IgD-negative memory B cell (primary cell): ENCODE data around the gene CHMP6. TPM values are rescaled to one million over a fixed set of nuclear protein-coding genes. Genes with fewer than 3 reads are reported as not detected.

ENCODE experiments used
- H3K27ac Mint-ChIP-seq, 3 donors: one replicate each; pipeline ENCODE4 v1.8.0; 2020 to 2022; ENCODE audit warnings: mild to moderate bottlenecking in 3 of 3, mixed read lengths in 3 of 3, moderate library complexity in 1 of 3
- H3K27me3 Mint-ChIP-seq: one replicate; pipeline ENCODE4 v1.8.0; 2021; ENCODE audit warnings: mixed read lengths
- H3K36me3 Mint-ChIP-seq: one replicate; pipeline ENCODE4 v1.8.0; 2020; ENCODE audit warnings: mild to moderate bottlenecking, mixed read lengths
- H3K4me1 Mint-ChIP-seq, 3 donors: one replicate each; pipeline ENCODE4 v1.8.0; 2020 to 2022; ENCODE audit warnings: mixed read lengths in 3 of 3, mild to moderate bottlenecking in 1 of 3
- H3K4me3 Mint-ChIP-seq, 4 donors: one replicate each; pipeline ENCODE4 v1.8.0; 2020 to 2022; ENCODE audit warnings: mild to moderate bottlenecking in 4 of 4, mixed read lengths in 4 of 4, moderate library complexity in 3 of 4
- H3K9me3 Mint-ChIP-seq, 3 donors: one replicate each; pipeline ENCODE4 v1.8.0; 2020 to 2021; ENCODE audit warnings: mixed read lengths in 3 of 3, mild to moderate bottlenecking in 1 of 3
- polyA plus RNA-seq: library from polyadenylated mRNA; unstranded; fragments of 300-500 nt; fragmentation: Illumina TruSeq; gene quantifications from one replicate; pipeline ENCODE4 v1.2.3, GENCODE V29; 2021

CHMP6 gene
- polyA plus RNA-seq = 30.2 TPM

DNA sequence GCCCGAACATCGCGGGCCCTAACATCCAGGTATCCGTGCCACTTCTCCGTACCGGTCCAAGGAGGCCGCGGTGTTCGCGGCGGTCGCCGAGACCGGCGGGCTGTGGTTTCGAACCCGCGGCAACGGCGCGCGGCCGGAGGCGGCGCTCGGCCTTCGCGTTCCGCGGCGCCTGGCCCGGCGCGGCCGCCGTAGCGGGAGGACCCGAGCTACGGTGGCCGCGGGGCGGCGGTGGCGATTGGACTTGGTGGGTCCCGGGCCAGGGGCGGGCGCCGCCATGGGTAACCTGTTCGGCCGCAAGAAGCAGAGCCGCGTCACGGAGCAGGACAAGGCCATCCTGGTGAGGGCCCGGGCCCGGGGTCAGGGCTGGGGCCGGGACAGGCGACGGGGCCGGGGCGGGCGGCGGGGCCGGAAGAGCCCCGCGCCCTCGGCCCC, at the start of gene CHMP6:
CHMP6 (plus strand) TSS at position 197 of the 432 bp plus-strand sequence; CDS start at position 275, 78 bp downstream.
- Mint-ChIP-seq H3K27ac (peak within 1 kb of the TSS; percentile 71 to 96 (median 95)), H3K27me3 (peaks cover 2% of the 10 kb centered on the region), H3K9me3 (no peaks in the 10 kb centered on the region), H3K4me3 (peak within 1 kb of the TSS; percentile 79 to 92 (median 85)), H3K4me1 (peaks cover 16 to 24% (median 22%) of the 10 kb centered on the region in 3 donors), H3K36me3 (peaks cover 3% of the 10 kb centered on the region)

DNA sequence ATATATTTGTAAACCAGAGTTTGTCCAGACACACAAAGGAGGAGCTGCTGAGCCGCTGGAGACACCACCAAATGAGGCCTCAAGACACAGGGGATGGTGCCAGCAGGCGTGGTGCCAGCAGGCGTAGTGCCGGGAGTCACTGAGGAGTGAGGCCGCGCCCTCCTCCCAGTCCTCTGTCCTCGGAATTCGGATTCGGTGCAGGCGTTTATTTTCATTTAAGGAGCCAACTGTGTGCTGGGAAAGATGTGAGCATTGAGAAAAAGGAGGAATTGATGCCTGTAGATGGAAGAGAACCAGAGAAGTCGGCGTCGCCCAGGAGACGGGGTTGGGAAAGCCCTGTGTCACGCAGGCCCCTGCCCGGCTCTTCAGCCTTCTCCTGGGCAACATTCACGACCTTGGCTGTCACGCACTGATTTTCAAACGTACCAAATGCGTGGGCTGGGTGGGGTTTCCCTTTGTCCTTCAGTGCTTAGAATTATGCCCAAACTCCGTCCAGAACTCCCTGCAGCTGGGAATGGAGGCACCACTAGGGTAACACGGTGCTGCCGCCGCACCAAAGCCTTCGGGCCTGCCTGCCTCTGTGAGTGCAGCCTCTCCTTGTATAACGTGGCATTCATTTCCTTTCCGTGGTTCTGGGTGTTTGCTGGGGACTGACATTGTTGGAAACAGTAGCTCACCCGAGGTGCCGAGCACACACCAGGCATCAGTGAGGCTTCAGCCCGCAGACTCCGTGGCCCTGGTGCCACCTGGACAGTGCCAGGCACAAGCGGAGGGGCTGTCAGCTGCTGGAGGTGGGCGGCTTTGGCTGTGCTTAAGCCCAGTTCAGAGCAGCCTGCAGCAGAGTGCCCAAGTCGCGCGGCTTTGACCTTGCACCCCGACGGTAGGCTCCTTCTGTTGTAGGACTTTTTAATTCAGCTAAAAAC, 49.0 kb upstream of the CHMP6 start:
- Mint-ChIP-seq H3K36me3 (peaks cover 11% of the 10 kb centered on the region), H3K9me3 (no peaks in the 10 kb centered on the region), H3K27me3 (no peaks in the 10 kb centered on the region), H3K4me3 (no peak overlapping the region), H3K4me1 (peaks cover 0 to 6% (median 4%) of the 10 kb centered on the region in 3 donors), H3K27ac (peak overlapping the region in 2 of 3 donors; percentile 24 to 39)

DNA sequence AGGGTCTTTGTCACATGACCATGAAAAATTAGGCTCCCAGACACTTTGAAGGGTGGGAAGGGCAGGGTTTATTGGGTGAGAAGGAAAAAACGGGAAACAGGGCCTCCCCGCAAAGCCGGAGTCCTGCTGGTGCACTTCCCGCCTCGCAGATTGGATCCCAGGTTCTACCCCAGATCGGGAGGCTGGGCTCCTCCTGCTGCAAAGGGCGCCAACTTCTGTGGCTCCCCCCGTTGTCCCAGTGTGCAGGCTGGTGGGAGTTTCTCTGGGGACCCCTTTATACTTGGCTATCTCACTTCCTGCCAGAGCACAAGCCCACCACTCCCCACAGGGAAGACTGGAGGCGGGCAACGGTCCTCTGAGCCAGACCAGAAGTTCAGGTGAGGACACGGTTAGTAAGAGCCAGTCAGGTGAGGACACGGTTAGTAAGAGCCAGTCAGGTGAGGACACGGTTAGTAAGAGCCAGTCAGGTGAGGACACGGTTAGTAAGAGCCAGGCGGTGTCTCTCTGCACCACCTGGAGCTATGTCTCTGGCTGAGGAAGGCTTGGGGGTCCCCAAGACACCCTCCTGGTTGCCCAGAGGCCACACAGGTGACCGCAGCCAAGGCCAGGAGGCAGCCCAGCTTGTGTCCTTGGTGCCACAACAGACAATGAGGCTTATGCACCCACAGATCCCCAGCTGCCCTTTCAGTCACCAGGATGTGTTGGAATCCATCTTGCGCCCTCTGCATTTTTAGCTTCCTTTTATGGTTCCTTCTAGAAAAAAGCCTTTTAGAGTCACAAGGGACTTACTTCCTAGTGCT, 48.1 kb upstream of the CHMP6 start:
- no peaks in the 10 kb centered on the region for H3K27me3 Mint-ChIP-seq
- no peak overlapping the region for H3K27ac Mint-ChIP-seq
- H3K36me3 Mint-ChIP-seq = peaks cover 10% of the 10 kb centered on the region
- H3K4me3 Mint-ChIP-seq = no peak overlapping the region
- peaks cover 0 to 6% (median 4%) of the 10 kb centered on the region in 3 donors for H3K4me1 Mint-ChIP-seq
- H3K9me3 Mint-ChIP-seq = no peaks in the 10 kb centered on the region

DNA sequence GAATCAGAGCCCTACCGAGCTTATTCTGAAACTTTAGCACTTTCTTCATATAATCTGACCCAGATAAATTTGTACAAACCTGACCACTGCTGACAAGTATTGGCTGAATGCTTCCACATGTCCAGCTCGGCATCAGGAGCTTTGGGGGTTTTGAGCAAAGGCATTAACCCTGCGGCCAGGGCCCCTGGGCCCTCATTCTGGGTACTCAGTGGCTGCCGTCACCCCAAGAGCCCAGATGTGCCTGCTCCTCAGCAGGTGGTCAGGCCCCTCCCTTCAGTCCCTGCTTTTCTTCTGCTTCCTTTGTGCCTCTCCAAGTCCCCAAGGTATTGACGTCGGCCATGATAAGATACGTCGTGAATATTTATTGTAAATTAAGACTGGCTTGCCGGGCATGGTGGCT, 47.3 kb upstream of the CHMP6 start:
- H3K27me3 Mint-ChIP-seq = no peaks in the 10 kb centered on the region
- H3K4me1 Mint-ChIP-seq = peaks cover 0 to 6% (median 4%) of the 10 kb centered on the region in 3 donors
- H3K27ac Mint-ChIP-seq = no peak overlapping the region
- no peak overlapping the region for H3K4me3 Mint-ChIP-seq
- H3K9me3 Mint-ChIP-seq = no peaks in the 10 kb centered on the region
- H3K36me3 Mint-ChIP-seq = peaks cover 8% of the 10 kb centered on the region

DNA sequence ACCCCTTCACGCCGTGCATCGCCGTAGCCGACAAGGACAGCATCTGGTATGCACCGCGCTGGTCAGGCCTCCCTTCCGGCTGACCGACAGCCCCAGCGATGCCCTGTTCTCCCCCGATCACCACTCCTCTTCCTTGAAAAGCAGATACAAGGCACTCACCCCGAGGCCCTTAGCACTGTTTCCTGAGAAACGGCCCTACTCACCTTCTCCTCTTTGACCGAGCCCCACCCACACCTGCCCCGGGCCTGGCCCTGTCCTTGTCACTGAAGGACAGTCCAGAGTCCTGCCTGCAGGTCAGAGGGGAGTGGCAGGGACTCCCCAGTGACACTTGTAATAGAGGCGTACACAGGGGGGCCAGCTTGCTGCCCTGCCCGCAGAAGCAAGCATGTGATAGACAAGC, 45.9 kb upstream of the CHMP6 start:
- peaks cover 10% of the 10 kb centered on the region for H3K36me3 Mint-ChIP-seq
- no peaks in the 10 kb centered on the region for H3K27me3 Mint-ChIP-seq
- H3K4me1 Mint-ChIP-seq = peaks cover 0 to 5% (median 2%) of the 10 kb centered on the region in 3 donors
- H3K9me3 Mint-ChIP-seq = no peaks in the 10 kb centered on the region
- peak overlapping the region in 1 of 3 donors; percentile 23 for H3K27ac Mint-ChIP-seq
- no peak overlapping the region for H3K4me3 Mint-ChIP-seq

DNA sequence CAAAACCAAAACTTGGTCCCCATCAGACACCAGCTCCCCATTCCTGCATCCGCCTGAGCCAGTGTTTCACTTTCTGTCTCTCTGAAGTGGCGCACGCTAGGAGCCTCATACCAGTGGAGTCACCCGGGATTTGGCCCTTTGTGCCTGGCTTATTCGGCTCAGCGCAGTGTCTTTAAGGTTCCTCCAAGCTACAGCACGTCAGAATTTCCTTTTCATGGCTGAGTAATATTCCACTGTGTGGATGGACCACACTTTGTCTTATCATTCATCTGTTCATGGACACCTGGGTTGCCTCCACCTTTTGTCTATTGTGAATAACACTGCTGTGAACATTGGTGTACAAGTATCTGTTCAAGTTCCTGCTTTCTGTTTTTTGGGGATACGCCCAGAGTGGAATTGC, 45.2 kb upstream of the CHMP6 start:
- no peak overlapping the region for H3K4me3 Mint-ChIP-seq
- no peaks in the 10 kb centered on the region for H3K4me1 Mint-ChIP-seq
- no peak overlapping the region for H3K27ac Mint-ChIP-seq
- peaks cover 10% of the 10 kb centered on the region for H3K36me3 Mint-ChIP-seq
- H3K9me3 Mint-ChIP-seq = no peaks in the 10 kb centered on the region
- no peaks in the 10 kb centered on the region for H3K27me3 Mint-ChIP-seq

DNA sequence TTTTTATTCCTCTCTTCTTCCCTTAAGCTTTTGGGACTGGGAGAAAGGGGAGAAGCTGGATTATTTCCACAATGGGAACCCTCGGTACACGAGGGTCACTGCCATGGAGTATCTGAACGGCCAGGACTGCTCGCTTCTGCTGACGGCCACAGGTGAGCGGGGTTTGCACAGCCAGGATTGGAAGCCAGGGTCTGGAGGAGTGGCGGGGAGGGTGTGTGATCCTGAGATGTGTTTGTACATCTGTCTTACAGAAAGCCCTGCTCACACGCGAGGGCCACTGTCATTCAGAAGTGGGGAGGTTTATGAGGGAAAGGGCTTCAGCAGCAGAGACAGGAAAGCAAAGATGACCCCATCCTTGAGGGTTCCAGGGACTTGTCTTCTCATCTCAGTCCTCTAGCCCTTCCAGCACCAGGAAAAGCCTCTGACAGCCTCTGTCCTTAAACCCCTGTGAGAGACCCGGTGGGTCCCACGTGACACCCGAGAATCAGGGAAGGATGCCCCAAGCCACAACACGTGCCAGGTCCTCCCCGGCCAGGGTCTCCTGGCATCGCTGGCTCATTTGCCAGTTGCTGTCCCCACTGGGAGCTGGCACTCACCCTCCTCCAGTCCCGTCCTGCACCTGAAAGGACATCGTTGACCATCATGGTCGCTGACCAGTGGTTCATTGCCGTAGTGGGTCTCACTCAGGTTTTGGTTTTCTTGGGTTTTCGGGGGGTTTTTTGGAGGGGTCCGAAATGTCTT, 44.3 kb upstream of the CHMP6 start:
- Mint-ChIP-seq H3K36me3 (peaks cover 9% of the 10 kb centered on the region), H3K27me3 (no peaks in the 10 kb centered on the region), H3K9me3 (no peaks in the 10 kb centered on the region), H3K4me3 (no peak overlapping the region), H3K27ac (peak overlapping the region in 1 of 3 donors; percentile 80), H3K4me1 (peaks cover 0 to under 1% (median 0%) of the 10 kb centered on the region in 3 donors)

DNA sequence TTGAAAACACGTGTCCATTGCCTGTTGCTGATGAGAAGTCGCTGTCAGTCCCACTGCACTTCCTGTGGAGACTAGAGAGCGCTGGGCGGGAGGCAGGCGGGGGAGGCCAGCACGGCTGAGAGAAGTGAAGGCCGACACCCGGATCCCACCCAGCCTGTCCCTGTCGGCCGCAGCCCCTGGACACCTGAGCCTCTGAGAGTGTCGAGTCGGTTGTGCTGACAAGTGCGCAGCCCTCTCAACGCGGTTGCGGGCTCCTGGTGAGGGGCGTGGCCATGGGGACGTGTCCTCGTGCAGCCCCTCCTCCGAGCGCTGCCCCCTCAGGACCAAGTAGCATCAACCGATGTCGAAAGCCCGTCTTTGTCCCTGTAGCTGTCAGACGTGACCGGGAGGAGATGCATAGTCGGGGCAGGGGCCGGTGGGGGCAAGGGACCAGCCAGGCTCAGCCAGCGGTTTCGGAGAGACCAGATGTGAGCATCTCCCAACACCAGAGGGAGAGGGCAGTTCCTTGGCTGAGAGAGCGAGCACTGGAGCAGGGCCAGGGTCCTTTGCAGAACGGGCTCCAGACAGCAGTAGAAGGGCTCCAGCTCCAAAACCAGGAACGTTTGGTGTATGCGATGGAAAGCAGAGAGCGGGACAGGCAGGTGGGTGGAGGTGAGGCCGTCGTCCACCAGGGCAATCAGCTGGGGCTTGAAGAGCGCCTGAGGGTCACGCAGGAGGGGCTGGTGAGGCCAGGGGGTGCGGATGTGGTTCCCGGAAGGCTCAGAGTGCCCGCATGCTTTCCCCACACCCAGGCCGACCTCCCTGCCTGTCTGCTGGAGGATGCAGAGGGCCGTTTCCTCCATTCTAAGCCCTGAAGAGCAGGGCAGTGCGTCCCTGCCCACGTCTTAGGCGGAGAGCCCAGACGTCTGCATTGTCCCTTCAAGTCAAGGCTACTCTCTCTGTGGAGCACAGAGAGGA, 43.3 kb upstream of the CHMP6 start:
- H3K4me1 Mint-ChIP-seq = peaks cover 0 to 3% (median 0%) of the 10 kb centered on the region in 3 donors
- H3K9me3 Mint-ChIP-seq = no peaks in the 10 kb centered on the region
- H3K27me3 Mint-ChIP-seq = no peaks in the 10 kb centered on the region
- peaks cover 8% of the 10 kb centered on the region for H3K36me3 Mint-ChIP-seq
- H3K4me3 Mint-ChIP-seq = no peak overlapping the region
- H3K27ac Mint-ChIP-seq = no peak overlapping the region

DNA sequence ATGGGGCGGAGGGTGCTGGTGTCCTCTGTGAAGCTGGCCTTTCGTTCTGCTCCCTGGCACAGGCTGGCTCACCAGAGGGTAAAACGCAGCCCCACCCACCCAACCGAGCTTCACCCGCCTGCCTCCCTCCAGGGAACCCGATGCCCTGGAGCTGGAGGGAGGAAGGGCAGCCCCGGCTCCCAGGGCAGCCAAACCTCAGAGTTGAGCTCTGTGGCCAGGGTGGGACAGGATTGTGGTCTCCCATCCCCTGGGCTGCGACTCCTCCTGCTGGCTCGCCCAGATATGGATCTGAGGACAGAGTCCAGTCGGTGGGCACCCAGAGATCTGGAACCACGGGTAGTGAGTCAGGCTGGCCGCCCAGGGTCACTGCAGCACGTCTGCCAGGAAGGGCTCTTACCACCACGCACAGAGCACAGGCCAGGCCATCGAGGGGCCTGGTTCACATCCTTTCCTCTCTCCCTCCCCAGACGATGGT, 42.6 kb upstream of the CHMP6 start:
- Mint-ChIP-seq H3K4me1 (peaks cover 0 to 3% (median 0%) of the 10 kb centered on the region in 3 donors), H3K4me3 (no peak overlapping the region), H3K36me3 (peaks cover 10% of the 10 kb centered on the region), H3K9me3 (no peaks in the 10 kb centered on the region), H3K27me3 (no peaks in the 10 kb centered on the region), H3K27ac (no peak overlapping the region)

DNA sequence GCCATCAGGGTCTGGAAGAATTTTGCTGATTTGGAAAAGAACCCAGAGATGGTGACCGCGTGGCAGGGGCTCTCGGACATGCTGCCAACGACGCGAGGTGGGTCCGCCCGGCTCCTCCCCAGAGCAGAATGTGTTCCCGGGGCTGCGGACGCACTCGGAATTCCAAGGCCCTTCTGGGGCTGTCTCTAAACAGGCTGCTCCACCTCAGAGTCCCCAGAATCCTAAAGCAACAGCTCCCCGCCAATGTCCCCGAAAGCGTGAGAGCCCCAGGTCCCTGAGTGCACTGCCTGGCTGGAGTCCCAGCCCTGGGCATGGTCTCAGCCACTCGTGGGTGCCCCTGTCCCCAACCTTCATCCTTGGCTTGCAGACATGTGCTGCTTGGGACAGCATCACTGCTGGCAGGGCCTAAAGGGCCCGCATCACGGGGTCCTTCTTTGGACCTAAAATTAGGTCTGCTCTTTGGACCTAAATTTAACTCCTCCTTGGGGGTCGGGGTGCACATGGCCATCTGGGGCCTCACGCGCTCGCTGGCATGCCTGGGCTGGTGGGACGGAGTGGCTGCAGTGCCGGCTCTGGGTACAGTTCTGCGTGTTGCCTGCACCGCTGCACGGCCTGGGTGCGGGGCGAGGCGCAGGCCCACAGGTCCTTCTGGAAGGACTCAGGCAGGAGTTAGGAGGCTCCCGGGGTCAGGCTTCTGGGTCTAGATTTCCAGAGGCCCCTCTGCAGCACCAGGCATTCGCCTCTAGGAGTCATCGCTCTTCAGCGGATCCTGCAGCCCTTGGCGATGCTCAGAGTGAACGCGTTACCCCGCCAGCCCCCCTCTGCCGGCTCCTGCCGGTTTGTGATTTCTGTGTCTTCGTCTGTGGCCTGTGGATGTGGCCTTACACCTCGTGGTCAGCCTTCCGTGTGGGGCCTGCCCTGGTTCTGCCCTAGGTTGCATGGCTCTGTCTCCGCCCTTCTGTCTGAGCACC, 41.9 kb upstream of the CHMP6 start:
- Mint-ChIP-seq H3K9me3 (no peaks in the 10 kb centered on the region), H3K27me3 (no peaks in the 10 kb centered on the region), H3K36me3 (peaks cover 9% of the 10 kb centered on the region), H3K27ac (no peak overlapping the region), H3K4me1 (peaks cover 0 to 3% (median 0%) of the 10 kb centered on the region in 3 donors), H3K4me3 (no peak overlapping the region)

DNA sequence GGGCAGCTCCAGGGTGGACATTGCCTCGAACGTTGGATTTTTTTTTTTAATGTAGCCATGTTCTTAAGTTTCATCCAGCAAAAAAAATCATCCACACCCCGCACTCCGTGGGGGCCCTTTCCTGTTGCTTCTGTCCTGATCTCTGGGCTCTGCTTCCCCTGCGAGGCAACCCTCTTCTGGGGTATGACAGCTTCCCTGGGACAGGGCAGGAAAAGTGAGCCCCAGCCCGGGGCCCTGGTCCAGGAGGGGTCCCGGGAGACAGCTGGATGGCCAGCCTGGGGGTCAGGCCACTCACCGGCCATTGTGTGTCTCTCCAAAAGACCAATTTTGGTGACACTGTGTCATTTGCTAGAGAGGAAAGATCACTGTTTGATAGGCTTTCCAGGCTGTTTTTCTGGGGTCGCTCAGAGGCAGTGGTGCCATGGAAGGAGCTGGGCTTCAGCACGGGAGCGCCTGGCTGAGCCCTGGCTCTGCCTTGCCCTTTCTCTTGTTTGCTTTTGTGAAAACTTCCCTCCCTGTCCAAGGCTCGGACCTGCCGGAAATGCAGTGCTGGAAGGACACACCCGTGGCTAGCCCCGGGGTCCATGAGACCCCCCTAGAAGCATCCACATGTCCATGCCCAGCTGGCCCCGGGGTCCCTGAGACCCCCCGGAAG, 41.0 kb upstream of the CHMP6 start:
- Mint-ChIP-seq H3K27me3 (no peaks in the 10 kb centered on the region), H3K9me3 (no peaks in the 10 kb centered on the region), H3K36me3 (peaks cover 9% of the 10 kb centered on the region), H3K27ac (no peak overlapping the region), H3K4me3 (no peak overlapping the region), H3K4me1 (peaks cover 0 to 5% (median 0%) of the 10 kb centered on the region in 3 donors)
